HG03354 (cell line): Measurements from ENCODE around the gene TRIM66.

Experiments used
- ATAC-seq: cut with Tn5 transposase; IDR thresholded peaks from one replicate; pipeline ENCODE4 v1.9.1; 2021; ENCODE audit warnings: mild to moderate bottlenecking; ENCODE audit not compliant: unreplicated experiment, poor library complexity, severe bottlenecking

TRIM66 gene, protein sequence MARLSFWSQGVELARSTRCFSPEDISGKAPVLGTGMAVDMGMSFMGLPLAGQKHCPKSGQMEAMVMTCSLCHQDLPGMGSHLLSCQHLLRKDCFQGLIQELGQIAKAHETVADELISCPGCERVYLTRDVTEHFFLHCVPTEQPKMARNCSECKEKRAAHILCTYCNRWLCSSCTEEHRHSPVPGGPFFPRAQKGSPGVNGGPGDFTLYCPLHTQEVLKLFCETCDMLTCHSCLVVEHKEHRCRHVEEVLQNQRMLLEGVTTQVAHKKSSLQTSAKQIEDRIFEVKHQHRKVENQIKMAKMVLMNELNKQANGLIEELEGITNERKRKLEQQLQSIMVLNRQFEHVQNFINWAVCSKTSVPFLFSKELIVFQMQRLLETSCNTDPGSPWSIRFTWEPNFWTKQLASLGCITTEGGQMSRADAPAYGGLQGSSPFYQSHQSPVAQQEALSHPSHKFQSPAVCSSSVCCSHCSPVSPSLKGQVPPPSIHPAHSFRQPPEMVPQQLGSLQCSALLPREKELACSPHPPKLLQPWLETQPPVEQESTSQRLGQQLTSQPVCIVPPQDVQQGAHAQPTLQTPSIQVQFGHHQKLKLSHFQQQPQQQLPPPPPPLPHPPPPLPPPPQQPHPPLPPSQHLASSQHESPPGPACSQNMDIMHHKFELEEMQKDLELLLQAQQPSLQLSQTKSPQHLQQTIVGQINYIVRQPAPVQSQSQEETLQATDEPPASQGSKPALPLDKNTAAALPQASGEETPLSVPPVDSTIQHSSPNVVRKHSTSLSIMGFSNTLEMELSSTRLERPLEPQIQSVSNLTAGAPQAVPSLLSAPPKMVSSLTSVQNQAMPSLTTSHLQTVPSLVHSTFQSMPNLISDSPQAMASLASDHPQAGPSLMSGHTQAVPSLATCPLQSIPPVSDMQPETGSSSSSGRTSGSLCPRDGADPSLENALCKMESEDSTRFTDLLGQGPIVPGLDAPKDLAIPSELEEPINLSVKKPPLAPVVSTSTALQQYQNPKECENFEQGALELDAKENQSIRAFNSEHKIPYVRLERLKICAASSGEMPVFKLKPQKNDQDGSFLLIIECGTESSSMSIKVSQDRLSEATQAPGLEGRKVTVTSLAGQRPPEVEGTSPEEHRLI (N-terminal part only)

DNA sequence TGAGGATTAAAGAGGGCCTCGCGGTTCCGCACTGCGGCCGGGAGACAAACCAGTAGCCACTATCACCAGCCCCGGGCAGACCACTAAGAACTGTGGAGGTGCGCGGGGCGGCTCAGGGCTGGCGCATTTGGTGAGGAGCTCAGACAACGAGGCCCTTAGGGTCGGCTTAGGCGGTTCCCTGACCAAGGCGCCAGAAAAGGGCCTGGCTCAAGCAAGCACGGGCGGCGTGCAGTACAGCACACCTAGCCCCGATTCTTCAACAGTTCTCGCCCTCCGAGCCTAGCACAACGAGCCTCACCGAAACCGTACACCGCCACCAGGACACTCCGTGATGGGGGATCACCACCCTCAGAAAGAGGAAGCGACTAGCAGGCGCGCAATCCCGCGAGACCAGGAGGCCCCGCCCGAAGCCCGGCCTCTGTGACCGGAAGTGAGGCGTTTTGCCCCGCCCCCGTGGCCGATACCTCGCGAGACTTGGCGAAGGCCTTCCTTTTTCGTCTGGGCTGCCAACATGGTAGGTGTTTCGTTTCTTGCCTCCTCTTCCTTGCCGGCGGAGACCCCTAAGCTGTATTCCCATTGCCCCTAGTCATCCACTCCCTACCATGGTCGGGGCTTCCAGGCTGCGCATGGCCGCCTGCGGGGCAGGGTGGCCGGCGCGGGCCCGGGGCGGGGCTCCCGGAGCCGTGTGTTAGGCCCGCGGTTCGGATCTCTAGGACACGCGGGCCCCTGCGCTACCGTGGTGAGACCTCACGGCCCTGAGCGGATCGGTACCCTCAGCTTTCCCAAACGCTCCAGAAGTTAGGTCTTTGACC, at the start of gene TRIM66, which contains the start of gene RPL27A:
TSS of gene TRIM66 (minus strand) at position 363 of the 812 bp plus-strand sequence. CDS start 10,391 bp downstream, outside the sequence.
TSS of gene RPL27A (plus strand) at position 490 of the 812 bp plus-strand sequence. CDS start at position 512, 22 bp downstream.
- peak; percentile 95 for ATAC-seq

DNA sequence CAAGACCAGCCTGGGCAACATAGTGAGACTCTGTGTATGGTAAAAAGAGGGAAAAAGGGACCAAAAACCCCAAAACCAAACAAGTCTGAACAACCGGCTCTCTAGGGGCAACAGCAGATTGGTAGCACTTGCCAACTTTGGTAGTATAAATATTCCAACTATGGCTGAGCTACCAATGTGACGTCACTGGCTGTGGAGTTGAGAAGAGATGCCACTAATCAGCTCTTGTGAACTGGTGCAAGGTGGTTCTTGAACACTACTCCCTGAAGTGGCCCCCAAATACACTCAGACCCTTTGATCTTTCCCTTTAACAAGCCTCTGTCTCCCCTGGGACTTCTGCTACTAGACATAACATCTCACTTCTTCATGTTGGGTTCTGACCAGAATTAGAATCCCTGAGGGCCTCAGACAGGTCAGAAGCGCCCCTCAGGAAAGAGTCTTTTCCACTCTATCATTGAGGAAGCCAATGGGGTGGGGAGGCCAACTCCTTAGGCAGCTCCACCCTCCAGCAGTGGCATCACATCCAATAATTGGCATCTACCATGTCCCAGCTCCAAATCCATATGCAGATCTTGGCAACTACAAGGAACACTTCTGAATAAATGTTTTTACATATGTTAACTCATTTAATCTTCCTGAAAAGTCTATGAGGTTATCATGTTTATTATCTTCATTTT, 49.3 kb upstream of the TRIM66 start:
- ATAC-seq: peak; percentile 39

DNA sequence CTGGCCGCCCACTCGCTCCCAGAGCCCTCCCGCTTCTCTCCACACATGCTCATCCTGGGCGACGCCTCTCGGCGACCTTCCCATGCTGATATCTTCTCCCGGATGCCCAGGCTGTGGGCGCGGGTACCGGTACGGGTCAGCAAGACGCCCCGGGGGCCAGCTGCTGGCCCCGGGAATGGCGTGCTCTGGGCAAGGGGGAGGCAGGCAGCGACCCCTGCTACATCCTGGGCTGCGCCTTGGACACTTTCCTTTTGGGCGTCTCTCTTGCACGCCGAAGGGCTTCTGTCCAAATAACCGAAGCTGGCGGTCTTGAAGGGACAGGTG, 48.2 kb upstream of the TRIM66 start:
- no peak for ATAC-seq

DNA sequence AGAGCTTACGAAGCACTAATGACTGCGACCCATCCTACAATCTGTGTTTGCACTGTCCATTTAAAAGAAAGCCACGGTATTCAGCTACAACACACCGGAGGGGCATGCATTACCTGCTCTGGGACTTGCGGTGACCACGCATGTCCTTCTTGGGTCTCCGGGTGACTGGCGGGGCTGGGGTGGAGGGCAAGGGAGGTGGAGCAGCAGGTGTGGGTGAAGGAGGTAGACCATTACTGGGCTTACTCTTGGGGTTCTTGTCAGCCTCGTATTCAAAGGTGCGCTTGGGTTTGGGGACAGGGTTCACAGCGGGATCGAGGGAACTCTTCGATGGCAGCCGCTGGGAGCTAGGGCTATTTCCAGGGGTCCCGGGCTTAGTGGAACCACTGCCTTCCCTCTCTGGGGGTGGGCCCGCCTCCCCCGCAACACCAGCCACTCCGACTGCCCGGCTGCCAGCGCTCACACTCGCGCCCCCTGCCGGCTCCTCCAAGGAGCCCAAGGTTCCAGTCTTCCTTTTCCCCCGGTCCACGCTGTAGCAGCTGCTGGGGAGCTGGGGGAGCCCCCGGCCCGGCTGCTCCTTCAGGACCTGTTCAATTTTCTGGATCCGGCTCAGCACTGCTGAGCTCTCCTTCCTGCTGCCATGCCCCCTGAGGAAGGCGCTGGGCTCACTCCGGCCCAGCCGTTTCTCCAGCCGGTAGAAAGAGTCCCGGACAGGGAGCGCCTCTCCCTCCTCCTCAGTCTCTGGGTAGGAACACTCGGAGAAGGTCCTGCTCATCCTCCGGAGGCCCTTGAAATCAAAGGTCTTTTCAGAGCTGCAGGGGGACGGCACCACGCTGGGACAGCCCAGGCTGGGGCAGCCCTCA, 47.6 kb upstream of the TRIM66 start:
- no peak for ATAC-seq

DNA sequence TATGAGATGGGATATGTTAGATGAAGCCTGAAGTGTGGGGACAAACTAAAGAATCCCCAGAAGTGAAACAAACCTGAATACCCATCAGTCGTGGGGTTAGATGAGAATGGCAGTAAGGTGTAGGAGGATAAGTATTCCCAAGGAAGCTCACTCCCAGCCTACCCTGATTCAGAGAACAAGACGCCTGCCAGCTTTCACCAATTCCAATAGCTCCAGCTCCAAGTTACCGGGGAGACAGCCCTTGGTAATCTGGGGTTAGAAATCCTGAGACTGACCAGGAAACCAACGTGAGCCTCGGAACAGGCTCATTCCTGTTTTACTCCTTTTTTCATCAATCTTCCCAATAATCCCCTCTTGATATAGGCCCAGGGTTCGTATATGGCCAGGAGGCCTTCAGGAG, 46.6 kb upstream of the TRIM66 start:
- ATAC-seq: no peak

DNA sequence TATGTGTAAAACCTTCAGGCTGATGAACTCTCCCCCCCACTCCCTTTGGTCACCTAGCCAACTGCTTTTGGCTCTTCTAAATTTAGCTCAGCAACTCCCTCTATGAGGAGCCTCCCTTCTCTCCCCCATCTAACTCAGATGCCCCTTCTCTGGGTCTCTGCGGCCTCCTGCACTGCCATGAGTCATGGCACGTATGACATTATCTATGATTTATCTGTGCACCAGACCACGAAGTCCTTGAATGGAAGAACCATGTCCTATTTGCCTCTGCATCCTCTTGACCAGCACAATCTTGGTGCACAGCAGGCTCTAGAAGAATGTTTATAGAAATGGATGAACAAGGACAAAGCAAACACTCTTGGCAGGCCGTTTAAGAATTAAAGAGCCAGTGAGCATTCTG, 46.1 kb upstream of the TRIM66 start:
- ATAC-seq: no peak

DNA sequence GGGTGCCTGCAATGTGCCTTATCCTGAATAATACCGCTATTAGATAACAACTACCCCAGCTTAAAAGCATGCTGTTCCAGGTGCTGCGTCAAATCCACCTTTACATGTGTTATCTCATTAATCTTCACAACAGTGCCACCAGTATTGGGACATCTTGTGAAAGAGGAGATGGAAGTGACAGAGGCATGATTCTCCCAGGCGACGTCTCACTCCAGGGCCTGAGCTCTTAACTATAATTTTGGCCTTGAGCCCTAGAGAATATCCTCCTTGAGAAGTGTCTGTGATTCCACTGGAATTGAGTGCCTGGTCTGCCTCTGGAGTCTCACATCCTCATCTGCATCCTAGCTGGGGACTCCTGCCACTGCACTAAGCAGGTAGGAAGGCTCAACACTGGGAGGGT, 43.9 kb upstream of the TRIM66 start:
- ATAC-seq: no peak

DNA sequence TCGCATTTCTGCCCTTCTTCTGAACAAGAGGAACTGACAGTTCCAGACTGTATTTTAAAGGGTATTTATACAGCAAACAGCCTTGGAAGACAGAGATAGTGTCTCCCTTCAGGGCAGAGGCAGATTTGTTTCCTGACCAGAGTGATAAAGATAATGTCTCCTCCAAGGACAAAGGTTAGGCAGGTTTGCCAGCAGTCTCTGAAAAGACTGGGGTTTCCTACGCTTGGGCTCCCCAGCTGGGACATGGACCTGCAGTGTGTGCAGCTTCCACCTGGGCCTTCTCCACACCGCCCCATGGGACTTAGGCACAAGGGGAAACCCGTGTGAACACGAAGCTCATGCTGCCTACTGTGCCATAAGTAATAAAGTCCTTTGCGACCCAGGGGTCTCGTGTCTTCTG, 42.2 kb upstream of the TRIM66 start:
- ATAC-seq: no peak

DNA sequence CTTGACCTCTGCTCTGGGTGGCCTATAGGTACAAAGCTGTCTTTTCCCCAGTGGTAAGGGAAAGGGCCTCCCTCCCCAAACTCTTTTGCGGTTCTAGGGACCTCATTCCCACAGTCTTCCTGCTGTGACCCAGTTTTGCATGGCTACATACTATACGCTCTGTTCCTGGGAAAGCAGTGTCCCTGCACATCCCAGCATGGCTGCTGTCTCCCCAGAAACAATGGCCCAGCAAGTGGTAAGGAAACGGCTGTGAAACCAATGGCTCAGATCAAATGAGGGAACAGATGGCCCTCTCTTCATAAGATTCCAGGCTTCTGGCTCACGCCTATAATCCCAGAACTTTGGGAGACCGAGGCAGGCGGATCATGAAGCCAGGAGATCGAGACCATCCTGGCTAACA, 41.2 kb upstream of the TRIM66 start:
- ATAC-seq: no peak

DNA sequence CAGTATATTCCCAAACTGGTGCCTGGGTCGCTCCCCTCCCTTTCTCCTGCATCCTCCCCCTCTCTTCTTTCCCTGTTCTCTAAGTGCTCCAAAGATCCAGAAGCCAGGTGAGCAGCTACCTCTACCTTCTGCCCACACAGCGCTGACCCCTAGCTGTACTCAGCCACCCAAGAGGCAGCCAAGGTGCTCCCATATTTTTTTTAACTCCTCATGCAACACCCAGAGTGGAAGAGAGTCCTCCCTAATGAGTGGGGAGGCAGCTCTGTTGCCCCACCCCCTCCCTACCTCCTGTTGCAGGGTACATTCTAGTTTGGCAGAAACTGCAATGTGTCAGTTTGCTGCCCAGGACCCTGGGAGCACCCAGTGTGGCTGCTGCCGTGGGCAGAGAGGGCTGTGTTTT, 40.3 kb upstream of the TRIM66 start:
- ATAC-seq: no peak

DNA sequence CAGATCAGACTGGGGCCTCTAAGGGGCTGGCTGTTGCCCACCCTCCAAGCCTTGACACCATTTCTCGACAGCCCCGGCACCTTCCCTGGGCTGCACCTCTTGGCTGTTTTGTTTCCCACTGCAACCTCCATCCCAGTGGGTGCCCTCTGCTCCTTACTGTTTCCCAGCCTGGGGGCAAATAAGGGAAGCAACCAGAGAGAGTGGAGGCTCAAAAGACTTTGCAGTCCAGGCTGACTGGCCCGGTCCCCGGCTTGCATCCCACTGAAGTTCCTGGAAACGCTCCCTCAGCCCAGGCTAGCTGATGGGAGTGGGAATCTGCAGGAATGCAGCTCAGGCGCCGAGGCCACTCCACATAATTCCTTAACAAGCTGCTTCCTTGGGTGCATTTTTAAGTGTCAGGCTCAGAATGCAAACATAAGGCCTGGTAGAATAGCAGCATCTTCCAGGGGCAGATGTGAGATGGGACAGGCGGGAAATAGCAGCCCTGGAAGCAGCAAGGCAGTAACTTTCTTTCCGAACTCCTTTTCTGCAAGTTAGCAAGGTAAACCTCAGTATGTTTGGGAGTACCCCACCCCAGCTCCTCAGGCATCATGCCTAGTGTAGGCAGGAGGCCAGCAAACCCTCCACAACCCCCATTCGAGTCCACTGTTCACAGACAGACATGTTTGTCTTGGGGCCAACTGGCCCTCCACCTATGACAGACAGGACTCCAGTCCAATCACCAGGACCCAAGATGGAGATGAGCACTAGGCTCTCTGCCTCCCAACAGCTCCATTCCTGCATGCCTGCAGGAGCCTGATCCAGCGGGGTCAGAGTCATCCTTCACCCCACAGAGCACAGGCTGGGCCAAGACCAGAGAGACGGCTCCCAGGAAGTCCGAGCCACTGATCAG, 39.4 kb upstream of the TRIM66 start:
- ATAC-seq: no peak

DNA sequence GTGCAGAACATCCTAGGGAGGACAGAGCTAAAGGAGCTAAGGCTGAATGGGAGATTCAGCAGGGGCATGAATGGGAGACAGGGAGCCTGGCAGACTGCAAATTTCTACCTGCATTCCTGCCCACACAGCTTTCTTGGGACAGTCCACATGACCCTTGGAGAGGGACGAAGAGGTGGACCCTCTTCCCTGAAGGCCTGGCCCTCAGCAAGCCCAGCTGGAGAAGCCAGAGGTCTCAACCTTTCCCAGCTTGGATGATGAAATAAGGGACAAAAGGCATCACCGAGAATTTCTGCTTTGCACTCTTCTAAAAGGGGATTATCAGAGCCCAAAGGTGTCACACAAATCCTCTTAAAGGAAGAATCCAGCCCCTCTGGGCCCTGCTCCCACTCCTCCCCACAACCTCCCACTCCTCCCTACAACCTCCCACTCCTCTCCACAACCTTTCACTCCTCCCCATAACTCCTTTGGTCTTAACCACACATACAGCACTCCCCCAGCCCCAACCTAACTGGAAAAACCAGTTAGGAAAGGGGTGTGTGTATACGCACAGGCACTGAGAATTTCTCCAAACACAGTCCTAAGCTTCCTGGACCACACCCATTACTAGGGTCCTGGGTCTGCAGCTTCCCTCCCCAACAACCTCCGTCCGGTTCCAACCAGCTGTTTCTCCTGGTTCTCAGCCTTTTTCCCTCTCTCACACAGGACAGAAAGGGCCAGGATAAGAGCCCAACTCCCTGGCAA, 38.6 kb upstream of the TRIM66 start:
- ATAC-seq: no peak

DNA sequence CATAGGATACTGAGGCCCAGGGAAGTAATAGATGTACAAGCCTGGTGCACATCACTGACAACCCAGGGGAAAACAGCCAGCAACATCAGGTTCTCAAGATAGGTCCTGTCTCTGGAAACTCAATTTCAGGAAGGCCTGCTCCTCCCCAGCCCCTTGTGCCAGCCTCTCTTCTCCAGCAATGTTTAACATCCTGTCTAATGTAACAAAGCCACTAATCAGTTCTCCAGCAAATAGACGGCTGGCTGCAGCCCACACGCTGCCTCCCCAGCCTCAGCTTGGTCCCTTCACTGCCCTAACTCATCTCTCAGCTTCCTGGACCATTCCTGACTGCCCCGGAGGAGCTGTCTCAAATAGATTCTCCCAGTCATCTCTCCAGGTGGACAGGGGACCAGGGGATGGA, 37.9 kb upstream of the TRIM66 start:
- no peak for ATAC-seq

DNA sequence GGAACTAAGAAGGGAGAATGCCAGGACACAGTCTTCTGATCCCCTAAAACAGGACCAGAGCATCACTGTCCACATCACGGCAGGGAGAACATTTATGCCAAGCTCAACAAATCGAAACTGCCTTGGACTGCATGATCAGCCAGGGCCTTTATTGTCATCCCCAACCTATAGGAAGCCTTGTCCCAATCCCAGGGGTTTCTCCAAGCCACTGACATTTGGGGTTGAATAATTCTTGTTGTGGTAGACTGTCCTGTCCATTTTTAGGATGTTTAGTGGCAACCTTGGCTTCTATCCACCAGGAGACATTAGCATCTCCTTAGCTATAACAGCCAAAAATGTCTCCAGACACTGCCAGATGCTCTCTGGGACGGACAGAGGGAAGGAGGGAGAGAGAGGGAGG, 37.3 kb upstream of the TRIM66 start:
- ATAC-seq: no peak

DNA sequence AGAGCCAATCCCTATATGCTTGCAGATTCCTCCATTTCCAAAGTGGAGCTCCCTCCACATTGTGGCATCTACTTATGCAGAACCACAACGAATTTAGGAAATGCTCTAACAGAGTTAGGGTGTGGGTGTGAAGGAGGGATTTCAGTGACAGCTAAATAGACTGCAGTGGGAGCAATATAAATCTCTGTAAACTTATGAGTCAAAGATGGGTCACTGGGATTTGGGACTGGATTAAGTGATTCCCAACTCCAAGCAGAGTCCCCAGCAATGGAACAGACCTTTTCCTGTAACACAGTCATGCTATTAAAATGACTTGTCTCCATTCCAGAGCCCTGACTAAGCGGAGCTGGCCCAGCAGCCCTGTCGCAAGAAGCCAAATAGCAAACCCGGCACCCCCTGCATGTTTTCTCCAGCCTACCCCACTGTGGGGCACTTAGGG, 36.8 kb upstream of the TRIM66 start:
- no peak for ATAC-seq

DNA sequence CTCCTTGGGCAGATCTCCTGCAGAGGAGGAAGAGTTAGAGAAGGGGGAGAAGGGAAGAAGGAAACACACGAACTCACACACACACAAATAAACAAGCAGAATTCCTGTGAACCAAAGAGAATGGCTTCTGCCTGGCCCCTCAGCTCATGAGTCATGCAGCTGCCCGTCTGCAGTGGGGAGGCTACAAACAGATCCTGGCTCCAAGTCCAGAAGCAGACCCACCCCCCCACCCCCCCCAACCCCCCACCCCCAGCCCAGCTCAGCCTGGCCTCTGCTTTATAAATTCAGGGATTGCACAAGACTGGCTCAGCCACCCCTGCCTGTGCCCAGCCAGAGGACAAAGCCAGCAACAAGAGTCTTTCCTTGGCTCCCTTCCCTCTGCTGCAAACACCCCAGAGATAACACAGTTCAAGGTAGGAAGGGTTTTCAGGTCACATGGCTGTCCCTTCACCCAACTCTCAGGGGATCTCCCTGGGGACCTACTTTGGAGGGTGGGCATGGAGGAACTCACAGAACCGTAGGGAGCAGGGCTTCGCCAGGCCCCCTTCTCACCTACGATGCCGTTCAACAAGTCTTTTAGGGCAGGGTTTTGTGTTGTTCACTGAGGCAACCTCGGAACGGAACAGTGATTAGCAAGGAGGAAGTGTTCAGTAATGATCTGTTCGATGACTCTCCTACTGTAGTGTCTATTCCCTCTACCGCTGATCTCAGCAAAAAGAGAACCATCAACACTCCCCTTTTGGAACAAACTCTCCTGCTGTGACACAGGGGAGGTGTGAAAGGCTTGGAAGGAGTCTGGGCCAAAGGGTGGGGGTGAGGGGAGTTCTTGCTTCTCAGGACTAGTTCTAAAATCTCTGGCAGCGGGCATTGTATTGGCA, 35.6 kb upstream of the TRIM66 start:
- ATAC-seq: no peak
